H1 (cell line): Measurements from ENCODE around the gene NFKBIE. TPM values are rescaled to one million over a fixed set of nuclear protein-coding genes. Genes with fewer than 3 reads are reported as not detected.

Experiments
- BCL11A ChIP-seq, 2 experiments: IDR thresholded peaks; one replicate each; pipeline ENCODE4 v1.6.1; 2011; ENCODE audit warnings: low read depth in 2 of 2, low read length in 2 of 2, mild to moderate bottlenecking in 2 of 2
- CTBP2 ChIP-seq: IDR thresholded peaks from 2 replicates; pipeline ENCODE4 v1.7.0; 2011; ENCODE audit warnings: borderline replicate concordance, mild to moderate bottlenecking, moderate library complexity, mixed read lengths, low read length; ENCODE audit not compliant: insufficient read depth, insufficient read length
- HDAC2 ChIP-seq, 2 experiments: fragments of 300-600 bp in 1 of 2; sonication (generic) in 1 of 2; IDR thresholded peaks; 2 replicates each; pipeline ENCODE4 v1.6.1; 2011 to 2012; ENCODE audit warnings: low read depth in 2 of 2, low read length in 2 of 2, mild to moderate bottlenecking in 2 of 2, moderate library complexity in 2 of 2, borderline replicate concordance in 1 of 2, inconsistent platforms in 1 of 2
- POLR2A ChIP-seq, 2 experiments: IDR thresholded peaks; 1 replicate in 1 of 2; 2 replicates in 1 of 2; pipeline ENCODE4 v1.6.1; 2011; ENCODE audit warnings: low read depth in 2 of 2, low read length in 2 of 2, mild to moderate bottlenecking in 2 of 2; ENCODE audit errors: control extremely low read depth in 1 of 2
- RAD21 ChIP-seq, 2 experiments: IDR thresholded peaks in 1 of 2; conservative IDR thresholded peaks in 1 of 2; 2 replicates each; pipeline ENCODE4 v1.6.1; 2011; ENCODE audit warnings: low read depth in 2 of 2, low read length in 2 of 2, improper control_type of control experiment in 1 of 2, inconsistent platforms in 1 of 2, mild to moderate bottlenecking in 1 of 2, moderate library complexity in 1 of 2
- RFX5 ChIP-seq: IDR thresholded peaks from 2 replicates; pipeline ENCODE4 v1.6.1; 2011; ENCODE audit warnings: low read depth, low read length, improper control_type of control experiment, borderline replicate concordance
- SIX5 ChIP-seq: IDR thresholded peaks from 2 replicates; pipeline ENCODE4 v1.6.1; 2011; ENCODE audit warnings: mild to moderate bottlenecking, low read depth, low read length
- SUZ12 ChIP-seq: fragments of 200-600 bp; sonication (generic); IDR thresholded peaks from 2 replicates; pipeline ENCODE4 v1.6.1; 2012; ENCODE audit warnings: mild to moderate bottlenecking, inconsistent platforms, low read length, moderate library complexity, mixed read lengths
- TBP ChIP-seq: IDR thresholded peaks from 2 replicates; pipeline ENCODE4 v1.6.1; 2011; ENCODE audit warnings: low read depth, low read length, improper control_type of control experiment
- USF2 ChIP-seq: IDR thresholded peaks from 2 replicates; pipeline ENCODE4 v1.6.1; 2011; ENCODE audit warnings: low read length, improper control_type of control experiment
- polyA plus RNA-seq, 7 experiments: library from polyadenylated mRNA; depleted of rRNA in 3 of 7; stranded (reverse) in 5 of 7; unstranded in 2 of 7; fragments of >200 nt in 5 of 7; fragments of 200-250 nt in 2 of 7; gene quantifications; 1 replicate in 5 of 7; 2 replicates in 1 of 7; 4 replicates in 1 of 7; pipeline versions ENCODE4 v1.2.1 to v1.2.3, GENCODE V29; 2011 to 2013; ENCODE audit warnings: missing spikeins in 2 of 7, mixed read lengths in 2 of 7
- total RNA-seq: library from RNA; stranded (reverse); fragmentation: NEBNext Ultra II Directional; extraction: Animal tissue kit (Norgen Biotek cat#: 25700); gene quantifications from 2 replicates; pipeline ENCODE4 v1.2.1, GENCODE V29; 2021
- TF ChIP-seq, protein P1 (sequence below): IDR thresholded peaks from 2 replicates; pipeline ENCODE4 v1.6.1; 2012; ENCODE audit warnings: inconsistent platforms

Gene NFKBIE
- total and polyA plus RNA-seq, 2 of the 8 experiments (the other 6 are each of a cell fraction or from before 2014, with no cell fraction given) = 13.5 to 19.2 TPM

- TF ChIP-seq SIX5 (no peak), USF2 (no peak), BCL11A (IDR thresholded peaks at IDR 0.05; ENCODE audit: low read depth in 2 of 2, low read length in 2 of 2) (no peak), HDAC2 (IDR thresholded peaks at IDR 0.05; ENCODE audit: borderline replicate concordance in 1 of 2, low read depth in 2 of 2, low read length in 2 of 2) (0 out of 4 replicates have a peak, but pooled peaks have one; percentile 56 to 62), RFX5 (no peak), TBP (no peak), RAD21 (IDR thresholded peaks at IDR 0.05 in 1 of 2, conservative IDR thresholded peaks at IDR 0.05 in 1 of 2; ENCODE audit: low read depth in 2 of 2, low read length in 2 of 2) (peak; percentile 97 to 98), CTBP2 (peak; percentile 73), SUZ12 (no peak), POLR2A (IDR thresholded peaks at IDR 0.05; ENCODE audit: control extremely low read depth in 1 of 2, low read depth in 2 of 2, low read length in 2 of 2) (no peak)
- TF ChIP-seq, protein P1, sequence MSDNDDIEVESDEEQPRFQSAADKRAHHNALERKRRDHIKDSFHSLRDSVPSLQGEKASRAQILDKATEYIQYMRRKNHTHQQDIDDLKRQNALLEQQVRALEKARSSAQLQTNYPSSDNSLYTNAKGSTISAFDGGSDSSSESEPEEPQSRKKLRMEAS = no peak; the same call in 1 of the 2 replicates
Observed at GRCh38 chr6:44268095-44268628, 2.8 kb upstream of the NFKBIE start (continued).
